Activated T-helper 17 cell treated with anti-CD3 and anti-CD28 coated beads, Interleukin-2, amount 50 U/mL, for 72 hours (primary cell): ENCODE measurements around the gene A3GALT2. TPM values are rescaled to one million over a fixed set of nuclear protein-coding genes. Genes with fewer than 3 reads are reported as not detected.

Source experiments
- ATAC-seq: fragments of 150-1000 bp; cut with Tn5 transposase; replicated peaks from 2 replicates; pipeline ENCODE4 v1.10.0; 2021; ENCODE audit warnings: mild to moderate bottlenecking, moderate library complexity
- H3K27ac Mint-ChIP-seq: one replicate; pipeline ENCODE4 v1.8.0; 2022; ENCODE audit warnings: mixed read lengths
- H3K27me3 Mint-ChIP-seq: one replicate; pipeline ENCODE4 v1.8.0; 2022; ENCODE audit warnings: mixed read lengths
- H3K36me3 Mint-ChIP-seq: one replicate; pipeline ENCODE4 v1.8.0; 2022; ENCODE audit warnings: low read depth, mild to moderate bottlenecking, mixed read lengths
- H3K4me1 Mint-ChIP-seq: one replicate; pipeline ENCODE4 v1.8.0; 2022; ENCODE audit warnings: mixed read lengths
- H3K4me3 Mint-ChIP-seq: one replicate; pipeline ENCODE4 v1.8.0; 2022; ENCODE audit warnings: mild to moderate bottlenecking, mixed read lengths
- H3K9me3 Mint-ChIP-seq: one replicate; pipeline ENCODE4 v1.8.0; 2022; ENCODE audit warnings: mixed read lengths
- total RNA-seq, 2 donors: library from RNA; stranded (reverse); gene quantifications; one replicate each; pipeline ENCODE4 v1.2.3, GENCODE V29; 2022

A3GALT2 gene
- total RNA-seq, 2 donors from 2014 or later: not detected

DNA sequence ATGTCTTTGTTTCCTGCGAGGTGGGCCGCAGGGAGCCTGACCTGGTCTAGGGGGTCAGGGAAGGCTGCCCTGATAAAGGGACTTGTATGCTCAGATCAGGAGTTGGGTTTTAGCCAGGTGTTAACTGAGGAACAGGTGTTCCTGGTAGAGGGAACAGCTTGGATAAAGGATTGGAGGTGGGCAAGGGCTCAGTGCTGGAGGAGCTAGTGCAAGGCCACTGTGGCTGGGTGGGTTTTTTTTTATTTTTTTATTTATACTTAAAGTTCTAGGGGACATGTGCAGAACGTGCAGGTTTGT is 31.1 kb downstream of the A3GALT2 start:
- Mint-ChIP-seq H3K4me3 (no peak overlapping the region), H3K36me3 (peaks cover 1% of the 10 kb centered on the region), H3K4me1 (no peaks in the 10 kb centered on the region), H3K27me3 (no peaks in the 10 kb centered on the region), H3K27ac (no peak overlapping the region), H3K9me3 (no peaks in the 10 kb centered on the region)
- ATAC-seq: no peak

DNA sequence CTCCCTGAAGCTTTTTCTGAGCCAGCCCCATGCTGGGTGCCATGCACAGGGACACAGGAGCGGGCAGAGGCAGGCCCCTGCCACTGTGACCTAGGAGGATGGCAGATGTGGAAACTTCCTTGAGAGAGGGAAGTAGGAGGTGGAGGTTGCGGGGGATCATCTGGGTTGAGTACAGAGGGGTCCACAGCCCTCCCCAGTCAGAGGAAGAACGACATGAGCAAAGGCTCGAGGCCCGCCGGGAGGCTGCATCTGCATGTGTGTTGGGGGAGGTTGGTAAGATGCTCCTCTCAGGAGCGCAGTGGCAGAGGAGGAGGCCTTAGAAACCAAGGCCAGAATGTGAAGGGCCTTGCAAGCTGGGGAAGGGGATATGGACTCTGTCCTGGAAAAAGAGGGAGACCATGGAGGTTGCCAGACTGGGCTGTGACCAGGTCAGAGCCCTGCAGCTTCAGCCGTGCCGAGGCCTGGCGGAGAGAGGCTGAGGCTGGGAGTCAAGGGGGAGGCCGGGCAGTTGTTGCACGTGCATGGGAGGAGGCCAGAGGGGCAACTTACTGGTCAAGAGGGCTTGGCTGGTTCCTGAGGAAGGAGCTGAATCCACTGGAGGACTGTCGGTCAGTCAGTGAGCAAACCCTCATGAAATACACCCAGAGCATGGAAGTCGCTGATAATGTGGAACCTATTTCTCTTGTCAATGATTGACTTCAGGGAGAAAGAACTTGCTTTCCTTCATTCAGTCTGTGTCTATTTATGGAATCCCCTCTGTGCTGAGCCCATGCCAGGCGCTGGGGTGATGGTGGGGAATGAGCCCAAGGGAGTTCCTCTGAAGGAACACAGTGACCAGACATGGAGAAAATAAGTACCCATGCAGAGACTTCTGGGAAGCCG is 31.7 kb downstream of the A3GALT2 start:
- H3K27ac Mint-ChIP-seq: no peak overlapping the region

DNA sequence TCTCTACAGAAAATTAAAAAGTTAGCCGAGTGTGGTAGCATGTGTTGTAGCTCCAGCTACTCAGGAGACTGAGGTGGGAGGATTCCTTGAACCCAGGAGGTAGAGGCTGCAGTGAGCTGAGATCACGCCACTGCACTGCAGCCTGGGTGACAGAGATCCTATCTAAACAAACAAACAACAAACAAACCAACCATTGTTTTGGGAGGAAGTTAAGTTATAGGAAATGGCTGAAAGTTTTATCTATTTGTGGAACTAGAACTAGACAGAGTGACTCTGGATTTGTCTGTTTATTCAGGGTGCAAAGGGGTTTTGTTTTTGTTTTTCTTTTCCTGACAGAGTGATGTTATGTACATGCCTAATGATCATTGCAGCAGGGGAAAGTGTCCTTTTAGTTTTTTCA is 33.6 kb downstream of the A3GALT2 start:
- Mint-ChIP-seq H3K4me1 (no peaks in the 10 kb centered on the region), H3K4me3 (no peak overlapping the region), H3K27ac (no peak overlapping the region), H3K9me3 (no peaks in the 10 kb centered on the region), H3K27me3 (no peaks in the 10 kb centered on the region), H3K36me3 (peaks cover 22% of the 10 kb centered on the region)
- ATAC-seq: no peak

More for the DNA sequence above, 31.7 kb downstream of the A3GALT2 start:
- no peak overlapping the region for H3K4me3 Mint-ChIP-seq
- H3K4me1 Mint-ChIP-seq: no peaks in the 10 kb centered on the region
- H3K27me3 Mint-ChIP-seq: no peaks in the 10 kb centered on the region
- peaks cover 7% of the 10 kb centered on the region for H3K36me3 Mint-ChIP-seq
- no peaks in the 10 kb centered on the region for H3K9me3 Mint-ChIP-seq
- no peak for ATAC-seq

DNA sequence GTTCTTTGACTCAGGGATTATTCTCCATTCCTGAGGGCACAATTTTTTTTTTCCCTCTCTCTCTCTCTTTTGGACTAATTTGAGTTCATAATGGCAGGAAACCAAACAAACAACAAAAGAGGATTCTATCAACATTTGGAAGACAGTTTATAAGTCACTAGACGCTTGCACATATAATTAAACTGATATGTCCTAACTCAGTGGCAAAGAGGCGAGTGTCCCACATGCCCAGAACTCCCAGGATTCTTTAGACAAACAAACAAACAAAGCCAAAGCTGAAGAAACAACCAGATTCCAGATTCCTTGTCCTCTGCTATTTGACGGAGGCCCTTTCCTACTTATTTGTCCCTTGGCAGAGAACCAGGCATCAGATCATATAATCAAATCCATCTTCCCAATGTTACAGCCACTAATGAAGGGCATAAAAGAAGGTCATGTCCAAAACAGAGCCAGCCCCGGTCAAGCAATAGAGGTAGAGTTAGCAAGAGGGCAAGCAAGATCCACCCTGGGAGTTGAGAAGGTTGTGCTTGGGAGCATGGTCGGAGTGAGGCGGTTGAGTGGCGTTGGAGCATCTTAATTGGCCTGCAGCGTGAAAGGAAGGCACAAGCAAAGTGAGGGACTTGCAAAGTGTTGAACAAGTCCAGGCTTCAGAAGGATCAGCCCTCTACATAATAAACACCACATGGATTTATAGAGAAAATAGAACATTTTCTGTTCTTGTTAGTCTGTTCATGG is 34.3 kb downstream of the A3GALT2 start:
- Mint-ChIP-seq H3K4me1 (no peaks in the 10 kb centered on the region), H3K27me3 (no peaks in the 10 kb centered on the region), H3K4me3 (no peak overlapping the region), H3K36me3 (peaks cover 29% of the 10 kb centered on the region), H3K27ac (no peak overlapping the region), H3K9me3 (no peaks in the 10 kb centered on the region)
- ATAC-seq: no peak

DNA sequence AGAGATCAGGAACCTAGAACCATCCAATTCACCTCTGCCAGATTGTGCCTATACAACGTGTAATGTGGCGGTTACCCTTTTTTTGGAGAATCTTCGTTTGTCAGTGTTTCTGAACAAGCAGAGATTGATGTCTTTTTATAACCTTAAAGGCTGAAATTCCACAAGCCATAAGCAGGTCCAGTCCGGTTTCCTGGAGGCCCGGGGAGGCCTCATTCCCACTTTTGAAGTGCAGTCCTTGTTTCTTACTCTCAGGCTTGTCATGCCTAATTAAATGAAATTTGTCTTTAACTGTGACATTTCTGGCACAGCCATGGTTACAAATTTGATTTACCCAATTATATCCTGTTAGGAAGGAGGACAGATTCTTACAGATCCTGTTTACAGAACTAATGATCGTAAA is 36.8 kb downstream of the A3GALT2 start:
- no peak for ATAC-seq
- no peaks in the 10 kb centered on the region for H3K4me1 Mint-ChIP-seq
- H3K36me3 Mint-ChIP-seq: peaks cover 30% of the 10 kb centered on the region
- no peaks in the 10 kb centered on the region for H3K27me3 Mint-ChIP-seq
- H3K27ac Mint-ChIP-seq: no peak overlapping the region
- H3K4me3 Mint-ChIP-seq: no peak overlapping the region
- no peaks in the 10 kb centered on the region for H3K9me3 Mint-ChIP-seq

DNA sequence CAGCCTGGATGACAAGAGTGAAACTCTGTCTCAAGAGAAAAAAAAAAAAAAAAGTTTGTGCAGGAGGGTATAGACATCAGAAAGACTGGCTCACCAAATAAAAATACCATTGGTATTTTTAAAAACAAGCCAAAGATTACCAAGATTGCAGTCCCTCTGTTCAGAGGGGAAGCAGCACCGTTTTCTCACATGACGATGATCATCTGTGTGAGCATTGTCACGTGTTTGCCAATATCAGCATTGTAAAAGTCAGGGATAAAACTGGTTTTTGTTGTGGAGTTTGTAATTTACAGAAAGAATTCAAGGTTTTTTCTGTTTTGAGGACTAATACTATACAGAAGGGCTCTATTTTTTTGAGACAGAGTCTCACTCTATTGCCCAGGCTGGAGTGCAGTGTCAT is 38.1 kb downstream of the A3GALT2 start:
- no peak overlapping the region for H3K4me3 Mint-ChIP-seq
- ATAC-seq: no peak
- H3K27ac Mint-ChIP-seq: no peak overlapping the region
- H3K4me1 Mint-ChIP-seq: no peaks in the 10 kb centered on the region
- H3K27me3 Mint-ChIP-seq: no peaks in the 10 kb centered on the region
- H3K36me3 Mint-ChIP-seq: peaks cover 30% of the 10 kb centered on the region
- H3K9me3 Mint-ChIP-seq: no peaks in the 10 kb centered on the region

DNA sequence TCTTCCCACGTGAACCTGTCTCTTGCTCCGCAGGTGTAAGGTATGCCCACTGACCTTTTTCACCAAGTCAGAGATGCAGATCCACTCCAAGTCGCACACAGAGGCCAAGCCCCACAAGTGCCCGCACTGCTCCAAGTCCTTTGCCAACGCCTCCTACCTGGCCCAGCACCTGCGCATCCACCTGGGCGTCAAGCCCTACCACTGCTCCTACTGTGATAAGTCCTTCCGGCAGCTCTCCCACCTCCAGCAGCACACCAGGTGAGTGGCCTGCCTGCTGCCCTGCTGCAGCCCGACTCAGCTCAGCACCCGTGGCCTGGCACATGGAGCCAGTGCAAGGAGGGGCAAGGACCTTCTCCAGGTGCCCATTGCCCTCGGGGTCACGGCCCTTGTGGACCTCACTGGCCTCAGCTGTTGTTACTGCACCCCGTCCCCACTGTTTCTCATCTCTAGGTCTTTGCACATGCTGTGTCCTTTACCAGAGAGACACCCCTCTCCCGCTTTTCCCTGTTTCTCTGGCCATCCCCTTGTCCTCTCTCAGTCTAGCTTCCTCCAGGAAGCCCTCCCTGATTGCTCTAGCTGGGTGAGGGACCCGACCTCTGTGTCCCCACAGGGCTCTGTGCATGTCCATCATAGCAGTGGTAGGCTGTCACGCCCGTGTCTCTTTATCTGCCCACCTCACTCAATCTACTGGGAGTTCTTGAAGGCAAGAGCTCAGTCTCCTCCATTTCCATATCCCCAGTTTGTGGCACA is 39.2 kb downstream of the A3GALT2 start:
- H3K4me3 Mint-ChIP-seq: no peak overlapping the region
- no peaks in the 10 kb centered on the region for H3K4me1 Mint-ChIP-seq
- no peak overlapping the region for H3K27ac Mint-ChIP-seq
- ATAC-seq: no peak
- H3K9me3 Mint-ChIP-seq: no peaks in the 10 kb centered on the region
- peaks cover 30% of the 10 kb centered on the region for H3K36me3 Mint-ChIP-seq
- no peaks in the 10 kb centered on the region for H3K27me3 Mint-ChIP-seq

DNA sequence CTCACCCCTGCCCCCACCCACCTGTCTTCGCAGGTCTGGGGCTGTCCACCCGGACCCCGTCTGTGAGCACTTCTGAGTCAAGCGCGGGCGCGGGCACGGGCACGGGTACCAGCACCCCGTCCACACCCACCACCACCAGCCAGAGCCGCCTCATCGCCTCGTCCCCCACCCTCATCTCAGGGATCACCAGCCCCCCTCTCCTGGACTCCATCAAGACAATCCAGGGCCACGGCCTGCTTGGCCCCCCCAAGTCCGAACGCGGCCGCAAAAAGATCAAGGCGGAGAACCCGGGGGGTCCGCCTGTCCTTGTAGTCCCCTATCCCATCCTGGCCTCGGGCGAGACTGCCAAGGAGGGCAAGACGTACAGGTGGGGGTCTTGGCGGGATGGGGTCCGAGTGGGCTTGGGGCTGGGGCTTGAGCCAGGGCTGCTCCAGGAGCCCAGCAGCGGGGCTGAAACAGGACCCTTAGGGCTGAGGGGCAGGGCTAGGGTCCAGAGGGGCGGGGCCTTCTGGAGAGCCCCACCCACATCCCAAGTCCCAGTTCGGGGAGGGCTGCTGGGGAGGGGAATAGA is 40.7 kb downstream of the A3GALT2 start:
- Mint-ChIP-seq H3K9me3 (no peaks in the 10 kb centered on the region), H3K36me3 (peaks cover 30% of the 10 kb centered on the region), H3K4me3 (no peak overlapping the region), H3K27ac (no peak overlapping the region), H3K4me1 (no peaks in the 10 kb centered on the region), H3K27me3 (no peaks in the 10 kb centered on the region)
- ATAC-seq: no peak

DNA sequence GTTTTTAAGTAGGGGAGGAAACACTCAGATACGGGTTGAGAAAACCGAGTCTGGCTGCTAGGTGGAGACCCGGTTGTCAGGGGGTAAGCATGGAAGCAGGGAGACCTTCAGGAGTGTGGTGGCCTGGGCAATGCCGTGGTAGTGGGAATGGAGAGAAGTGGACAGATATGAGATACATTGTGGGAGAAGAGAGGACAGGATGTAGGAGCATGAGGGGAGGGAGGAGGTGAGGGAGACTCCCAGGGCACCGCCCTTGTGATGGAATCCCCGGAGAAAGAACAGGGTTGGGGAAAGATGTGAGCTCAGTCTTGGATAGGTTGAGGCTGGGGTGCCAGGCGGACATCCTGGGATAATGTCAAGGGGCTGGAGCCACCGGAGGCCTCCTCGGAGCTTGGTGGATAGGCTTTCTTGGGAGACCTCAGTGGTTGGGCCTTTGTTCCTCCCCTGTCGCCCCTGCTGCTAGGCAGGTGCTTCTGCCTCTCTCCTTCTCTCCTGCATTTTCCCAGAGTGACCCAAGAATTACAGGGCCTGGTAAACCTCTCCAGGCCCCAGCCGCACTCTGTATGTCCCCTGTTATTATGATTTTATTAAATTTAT is 43.3 kb downstream of the A3GALT2 start:
- Mint-ChIP-seq H3K4me3 (no peak overlapping the region), H3K36me3 (peaks cover 10% of the 10 kb centered on the region), H3K9me3 (no peaks in the 10 kb centered on the region), H3K27me3 (no peaks in the 10 kb centered on the region), H3K4me1 (peaks cover 13% of the 10 kb centered on the region), H3K27ac (peak overlapping the region; percentile 49)
- no peak for ATAC-seq

DNA sequence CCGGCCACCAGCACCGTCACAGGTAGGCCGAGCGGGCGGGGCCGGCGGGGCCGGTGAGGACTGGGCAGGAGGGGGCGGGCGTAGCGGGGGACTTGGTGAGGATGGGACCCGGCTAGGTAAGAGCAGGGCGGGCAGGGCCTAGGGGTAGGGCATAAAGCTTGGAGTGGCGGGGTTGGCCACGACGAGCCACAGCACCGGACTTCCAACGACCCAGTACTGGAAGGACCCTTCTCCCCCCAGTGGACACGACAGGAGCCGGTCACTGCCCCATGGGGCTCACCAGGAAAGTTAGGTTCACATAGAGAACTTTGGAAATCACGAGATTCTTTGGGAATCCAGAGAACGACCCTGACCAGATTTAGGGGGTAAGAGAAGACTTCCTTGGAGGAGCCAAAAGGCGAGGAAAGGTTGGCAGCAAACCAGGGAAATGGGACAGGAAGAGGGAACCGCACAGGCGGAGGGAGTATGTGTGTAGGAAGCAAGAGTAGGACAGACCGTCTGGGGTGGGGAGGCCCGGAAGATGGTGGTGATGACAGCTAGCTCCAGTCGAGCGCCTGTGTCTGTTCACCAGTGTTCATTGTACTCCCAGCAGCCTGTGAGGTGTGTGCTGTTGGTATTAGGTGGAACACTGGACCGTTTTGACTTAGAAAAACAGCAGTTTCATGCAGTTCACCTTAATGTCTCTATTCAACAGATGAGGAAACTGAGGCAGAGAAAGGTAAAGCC is 44.2 kb downstream of the A3GALT2 start:
- no peak overlapping the region for H3K4me3 Mint-ChIP-seq
- H3K4me1 Mint-ChIP-seq: peaks cover 17% of the 10 kb centered on the region

DNA sequence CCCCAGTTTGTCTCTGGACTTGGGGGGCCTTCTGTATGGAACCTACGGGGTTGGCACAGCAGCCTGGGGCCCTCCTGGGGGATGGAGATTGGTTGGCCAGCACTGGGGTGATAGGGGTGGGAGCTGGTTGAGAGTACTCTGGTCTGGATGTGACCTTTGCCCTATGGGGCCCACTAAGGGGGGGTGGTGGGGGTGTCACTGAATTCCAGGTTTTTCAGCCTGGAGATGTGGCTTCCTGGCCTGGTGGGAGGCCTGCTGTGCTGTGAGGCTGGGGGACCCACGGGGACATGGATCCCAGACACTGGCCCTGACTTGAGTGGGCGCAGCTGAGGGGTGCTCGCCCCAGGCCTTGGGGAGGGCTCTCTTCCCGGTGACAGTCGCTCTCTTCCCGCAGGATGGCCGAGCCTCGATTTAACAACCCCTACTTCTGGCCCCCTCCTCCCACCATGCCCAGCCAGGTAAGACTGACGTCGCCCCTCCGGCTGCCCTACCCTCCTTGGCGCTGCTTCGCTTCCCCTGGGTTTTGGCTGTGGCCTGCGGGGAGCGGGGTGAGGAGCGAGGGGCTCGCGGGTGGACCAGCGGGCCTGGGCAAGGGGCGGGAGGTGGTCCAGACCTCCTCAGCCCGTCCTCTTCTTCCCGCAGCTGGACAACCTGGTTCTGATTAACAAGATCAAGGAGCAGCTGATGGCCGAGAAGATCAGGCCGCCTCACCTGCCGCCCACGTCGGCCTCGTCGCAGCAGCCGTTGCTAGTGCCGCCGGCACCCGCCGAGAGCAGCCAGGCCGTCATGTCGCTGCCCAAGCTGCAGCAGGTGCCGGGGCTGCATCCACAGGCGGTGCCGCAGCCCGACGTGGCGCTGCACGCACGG is 45.0 kb downstream of the A3GALT2 start:
- Mint-ChIP-seq H3K4me3 (no peak overlapping the region), H3K9me3 (no peaks in the 10 kb centered on the region), H3K27ac (no peak overlapping the region), H3K36me3 (no peaks in the 10 kb centered on the region), H3K4me1 (peaks cover 24% of the 10 kb centered on the region), H3K27me3 (no peaks in the 10 kb centered on the region)
- ATAC-seq: no peak

More for the DNA sequence above, 44.2 kb downstream of the A3GALT2 start:
- H3K27me3 Mint-ChIP-seq: no peaks in the 10 kb centered on the region
- no peaks in the 10 kb centered on the region for H3K9me3 Mint-ChIP-seq
- H3K27ac Mint-ChIP-seq: peak overlapping the region; percentile 49
- peaks cover 2% of the 10 kb centered on the region for H3K36me3 Mint-ChIP-seq
- no peak for ATAC-seq

DNA sequence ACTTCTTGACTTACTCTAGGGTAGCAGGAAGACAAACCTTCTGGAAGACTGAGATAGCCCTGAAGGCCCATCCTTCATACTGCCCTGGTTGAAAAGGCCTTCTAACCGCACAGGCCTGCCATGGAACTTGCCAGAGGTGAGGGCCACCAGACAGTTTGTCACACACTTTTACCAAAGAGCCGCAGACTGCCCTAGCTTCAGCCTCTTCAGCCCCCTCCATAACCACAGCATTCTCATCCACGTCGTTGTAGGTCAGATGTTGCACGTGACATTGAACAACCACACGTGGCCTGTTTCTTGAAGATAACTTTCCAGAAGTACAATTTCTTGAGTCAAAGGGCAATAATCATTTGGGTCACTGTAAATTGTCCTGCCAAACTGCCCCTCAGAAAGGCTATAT is 45.7 kb downstream of the A3GALT2 start:
- H3K27me3 Mint-ChIP-seq: no peaks in the 10 kb centered on the region
- no peak overlapping the region for H3K4me3 Mint-ChIP-seq
- H3K4me1 Mint-ChIP-seq: peaks cover 24% of the 10 kb centered on the region
- H3K27ac Mint-ChIP-seq: no peak overlapping the region
- no peak for ATAC-seq
- H3K9me3 Mint-ChIP-seq: no peaks in the 10 kb centered on the region
- H3K36me3 Mint-ChIP-seq: no peaks in the 10 kb centered on the region

DNA sequence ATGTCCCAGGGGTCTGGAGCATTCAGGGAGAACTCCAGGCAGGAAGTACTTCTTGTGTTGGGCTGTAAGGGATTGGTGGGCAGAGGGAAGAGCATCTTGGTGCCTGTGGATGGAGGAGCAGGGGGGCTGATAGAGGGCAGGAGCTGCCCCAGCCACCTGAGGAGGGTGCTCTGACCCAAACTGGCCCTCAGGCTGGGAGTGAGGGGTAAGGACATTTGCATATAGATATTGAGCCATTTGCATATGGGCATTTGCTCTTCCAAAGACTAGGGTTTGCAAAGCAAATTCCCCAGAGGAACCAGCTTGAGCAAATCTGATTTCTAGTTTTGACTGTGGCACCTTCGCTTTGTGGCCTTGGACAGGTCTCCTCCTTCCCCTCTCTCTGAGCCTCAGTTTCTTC is 46.5 kb downstream of the A3GALT2 start:
- no peak overlapping the region for H3K4me3 Mint-ChIP-seq
- H3K36me3 Mint-ChIP-seq: no peaks in the 10 kb centered on the region
- peak overlapping the region; percentile 39 for H3K27ac Mint-ChIP-seq
- H3K4me1 Mint-ChIP-seq: peaks cover 24% of the 10 kb centered on the region
- ATAC-seq: no peak
- H3K9me3 Mint-ChIP-seq: no peaks in the 10 kb centered on the region
- no peaks in the 10 kb centered on the region for H3K27me3 Mint-ChIP-seq
